Mesenchymal stem cell (in vitro differentiated cells and primary cell): ENCODE results near the gene RNLS.

ENCODE experiments used
- DNase-seq: peaks from one replicate; pipeline ENCODE4 v3.0.0-alpha.2; 2013
- H2AFZ ChIP-seq: one replicate; pipeline ENCODE4 v1.6.1; 2013; ENCODE audit warnings: low read depth, mild to moderate bottlenecking, control low read depth, inconsistent platforms, low read length, moderate library complexity
- H2AK5ac ChIP-seq: 2 replicates; pipeline ENCODE4 v1.6.1; 2013; ENCODE audit warnings: low read length, moderate library complexity, mild to moderate bottlenecking, inconsistent platforms; ENCODE audit not compliant: severe bottlenecking
- H2BK120ac ChIP-seq: one replicate; pipeline ENCODE4 v1.6.1; 2013; ENCODE audit warnings: low read depth, mild to moderate bottlenecking, inconsistent platforms, low read length, moderate library complexity
- H2BK12ac ChIP-seq, 2 experiments: one replicate each; pipeline ENCODE4 v1.6.1; 2013; ENCODE audit warnings: inconsistent platforms in 2 of 2, low read length in 2 of 2, mild to moderate bottlenecking in 2 of 2, moderate library complexity in 2 of 2, control low read depth in 1 of 2
- H2BK15ac ChIP-seq: one replicate; pipeline ENCODE4 v1.6.1; 2013; ENCODE audit warnings: mild to moderate bottlenecking, low read depth, inconsistent platforms; ENCODE audit not compliant: poor library complexity, severe bottlenecking
- H2BK5ac ChIP-seq: 2 replicates; pipeline ENCODE4 v1.6.1; 2013; ENCODE audit warnings: low read depth, mild to moderate bottlenecking, low read length, control low read depth, inconsistent platforms; ENCODE audit not compliant: poor library complexity, severe bottlenecking
- H3K14ac ChIP-seq, 2 experiments: one replicate each; pipeline ENCODE4 v1.6.1; 2013; ENCODE audit warnings: inconsistent platforms in 2 of 2, low read length in 2 of 2, control low read depth in 1 of 2, mild to moderate bottlenecking in 1 of 2, moderate library complexity in 1 of 2
- H3K18ac ChIP-seq, 2 experiments: one replicate each; pipeline ENCODE4 v1.6.1; 2013; ENCODE audit warnings: inconsistent platforms in 2 of 2, low read length in 2 of 2, control low read depth in 1 of 2, low read depth in 1 of 2, mild to moderate bottlenecking in 1 of 2
- H3K23ac ChIP-seq, 2 experiments: one replicate each; pipeline ENCODE4 v1.6.1; 2013; ENCODE audit warnings: inconsistent platforms in 2 of 2, low read length in 2 of 2, mild to moderate bottlenecking in 2 of 2, moderate library complexity in 2 of 2, control low read depth in 1 of 2
- H3K27ac ChIP-seq: 2 replicates; pipeline ENCODE4 v1.5.1; 2013; ENCODE audit warnings: mild to moderate bottlenecking, moderate library complexity, low read length, control low read depth, inconsistent platforms; ENCODE audit not compliant: poor library complexity, severe bottlenecking
- H3K27me3 ChIP-seq, 2 experiments: 2 replicates each; pipeline versions ENCODE4 v1.6.1 to v1.7.0; 2013; ENCODE audit warnings: low read length in 2 of 2, mild to moderate bottlenecking in 2 of 2, moderate library complexity in 2 of 2, control low read depth in 1 of 2, inconsistent platforms in 1 of 2; ENCODE audit not compliant: control insufficient read depth in 1 of 2, insufficient read depth in 1 of 2
- H3K36me3 ChIP-seq, 2 experiments: 2 replicates each; pipeline versions ENCODE4 v1.6.1 to v1.7.0; 2013; ENCODE audit warnings: low read length in 2 of 2, control low read depth in 1 of 2, inconsistent platforms in 1 of 2, low read depth in 1 of 2, mild to moderate bottlenecking in 1 of 2; ENCODE audit not compliant: insufficient read depth in 2 of 2, control insufficient read depth in 1 of 2
- H3K4ac ChIP-seq, 2 experiments: one replicate each; pipeline ENCODE4 v1.6.1; 2013; ENCODE audit warnings: inconsistent platforms in 2 of 2, low read length in 2 of 2, mild to moderate bottlenecking in 2 of 2, moderate library complexity in 2 of 2, control low read depth in 1 of 2, low read depth in 1 of 2
- H3K4me1 ChIP-seq: 2 replicates; pipeline ENCODE4 v1.6.1; 2013; ENCODE audit warnings: low read depth, low read length, control low read depth; ENCODE audit not compliant: control insufficient read depth, insufficient read depth
- H3K4me2 ChIP-seq: 2 replicates; pipeline ENCODE4 v1.6.1; 2013; ENCODE audit warnings: low read length, mild to moderate bottlenecking, inconsistent platforms; ENCODE audit not compliant: poor library complexity, severe bottlenecking
- H3K4me3 ChIP-seq, 2 experiments: 2 replicates each; pipeline versions ENCODE4 v1.5.1 to v1.7.0; 2013; ENCODE audit warnings: low read length in 2 of 2, mild to moderate bottlenecking in 2 of 2, control low read depth in 1 of 2, low read depth in 1 of 2; ENCODE audit not compliant: insufficient read depth in 1 of 2
- H3K79me1 ChIP-seq: replicated peaks from 2 replicates; pipeline ENCODE4 v1.6.1; 2013; ENCODE audit warnings: mild to moderate bottlenecking, control low read depth, low read length, inconsistent platforms; ENCODE audit not compliant: poor library complexity, severe bottlenecking
- H3K9ac ChIP-seq: 2 replicates; pipeline ENCODE4 v1.7.0; 2013; ENCODE audit warnings: mild to moderate bottlenecking, low read length, moderate library complexity
- H3K9me3 ChIP-seq: 2 replicates; pipeline ENCODE4 v1.7.0; 2013; ENCODE audit warnings: mild to moderate bottlenecking, low read length; ENCODE audit not compliant: control insufficient read depth
- H4K8ac ChIP-seq: one replicate; pipeline ENCODE4 v1.6.1; 2013; ENCODE audit warnings: inconsistent platforms, mild to moderate bottlenecking, low read length, moderate library complexity
- H4K91ac ChIP-seq: one replicate; pipeline ENCODE4 v1.6.1; 2013; ENCODE audit warnings: mild to moderate bottlenecking, low read length, inconsistent platforms
- WGBS: methylation state at CpG from one replicate; pipeline ENCODE4 v1.1.7; 2013; ENCODE audit warnings: mixed read lengths; 5-methylcytosine and 5-hydroxymethylcytosine counted together

RNLS gene

GRCh38 chr10:88322324-88323063 lies 260.6 kb downstream of the RNLS start:
- no peak overlapping the region for H3K14ac ChIP-seq
- no peak overlapping the region for H3K27ac ChIP-seq
- no peak overlapping the region for H3K4me2 ChIP-seq
- H3K4ac ChIP-seq = no peak overlapping the region
- no peaks in the 10 kb centered on the region for H3K27me3 ChIP-seq
- H3K4me3 ChIP-seq = no peak overlapping the region
- H2BK120ac ChIP-seq = no peak overlapping the region
- H3K79me1 ChIP-seq = no peaks in the 10 kb centered on the region
- peaks cover 37% of the 10 kb centered on the region for H3K9me3 ChIP-seq
- 100% methylated on average over 2 of the region's 3 CpGs for WGBS
- H3K23ac ChIP-seq = no peak overlapping the region
- no peak overlapping the region for H4K91ac ChIP-seq
- H3K18ac ChIP-seq = no peak overlapping the region
- no peak for DNase-seq
- H2BK5ac ChIP-seq = no peak overlapping the region
- H4K8ac ChIP-seq = no peak overlapping the region
- no peak overlapping the region for H3K9ac ChIP-seq
- H2BK12ac ChIP-seq = no peak overlapping the region
- no peaks in the 10 kb centered on the region for H3K36me3 ChIP-seq
- no peak overlapping the region for H2BK15ac ChIP-seq
- H2AFZ ChIP-seq = no peak overlapping the region
- H3K4me1 ChIP-seq = no peaks in the 10 kb centered on the region
- H2AK5ac ChIP-seq = no peak overlapping the region

DNA sequence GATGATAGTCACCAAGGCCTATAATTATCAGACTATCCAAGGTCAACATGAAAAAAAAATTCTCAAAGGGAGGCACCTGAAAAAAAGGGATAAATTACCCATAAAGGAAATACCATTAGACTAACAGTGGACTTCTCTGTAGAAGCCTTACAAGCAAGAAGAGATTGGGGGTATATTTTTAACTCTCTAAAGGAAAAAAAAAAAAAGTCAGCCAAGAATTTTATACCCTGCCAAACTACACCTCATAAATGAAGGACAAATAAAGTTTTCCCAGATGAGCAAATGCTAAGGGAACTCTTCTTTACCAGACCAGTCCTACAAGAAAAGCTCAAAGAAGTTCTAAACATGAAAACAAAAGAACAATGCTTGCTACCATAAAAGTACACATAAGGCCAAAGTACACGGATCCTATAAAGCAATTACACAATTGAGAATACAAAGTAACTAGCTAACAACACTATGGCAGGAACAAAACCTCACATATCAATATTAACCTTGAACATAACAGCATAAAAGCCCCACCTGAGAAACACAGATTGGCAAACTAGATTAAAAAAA lies 263.1 kb downstream of the RNLS start:
- Histone ChIP-seq H3K4me3 (no peak overlapping the region), H3K4ac (no peak overlapping the region), H2AK5ac (no peak overlapping the region), H2BK5ac (no peak overlapping the region), H3K14ac (no peak overlapping the region), H3K36me3 (no peaks in the 10 kb centered on the region), H4K8ac (no peak overlapping the region), H3K79me1 (no peaks in the 10 kb centered on the region), H3K9ac (no peak overlapping the region), H2BK120ac (no peak overlapping the region), H2AFZ (no peak overlapping the region), H3K27ac (no peak overlapping the region), H3K4me1 (no peaks in the 10 kb centered on the region), H3K9me3 (peaks cover 37% of the 10 kb centered on the region), H3K27me3 (no peaks in the 10 kb centered on the region), H2BK15ac (no peak overlapping the region), H3K18ac (no peak overlapping the region), H4K91ac (no peak overlapping the region), H2BK12ac (no peak overlapping the region), H3K4me2 (no peak overlapping the region), H3K23ac (no peak overlapping the region)
- WGBS = 84% methylated on average over 1 of the region's 1 CpG
- no peak for DNase-seq

- no peak overlapping the region for H3K9ac ChIP-seq
- no peak overlapping the region for H4K8ac ChIP-seq
- H2AFZ ChIP-seq = no peak overlapping the region
- no peak overlapping the region for H2BK5ac ChIP-seq
- no peak overlapping the region for H3K27ac ChIP-seq
- no peak overlapping the region for H2BK12ac ChIP-seq
- no peaks in the 10 kb centered on the region for H3K36me3 ChIP-seq
- peak overlapping the region in 1 of 2 experiments; percentile 17 for H3K4me3 ChIP-seq
- no peak overlapping the region for H4K91ac ChIP-seq
- no peak overlapping the region for H3K18ac ChIP-seq
- no peak overlapping the region for H3K4me2 ChIP-seq
- H3K79me1 ChIP-seq = no peaks in the 10 kb centered on the region
- no peak overlapping the region for H3K4ac ChIP-seq
- H2BK15ac ChIP-seq = no peak overlapping the region
- no peak overlapping the region for H3K14ac ChIP-seq
- WGBS = 100% methylated on average over 2 of the region's 2 CpGs
- no peak overlapping the region for H2BK120ac ChIP-seq
- DNase-seq = no peak
- no peaks in the 10 kb centered on the region for H3K4me1 ChIP-seq
- no peak overlapping the region for H2AK5ac ChIP-seq
- H3K27me3 ChIP-seq = no peaks in the 10 kb centered on the region
- no peak overlapping the region for H3K23ac ChIP-seq
- peaks cover 37% of the 10 kb centered on the region for H3K9me3 ChIP-seq
Measured at GRCh38 chr10:88318803-88319202, 264.3 kb downstream of the RNLS start.

- Histone ChIP-seq H3K4ac (no peak overlapping the region), H2AFZ (no peak overlapping the region), H3K23ac (no peak overlapping the region), H3K79me1 (no peaks in the 10 kb centered on the region), H3K27ac (no peak overlapping the region), H3K4me1 (no peaks in the 10 kb centered on the region), H2BK5ac (no peak overlapping the region), H4K8ac (no peak overlapping the region), H3K27me3 (no peaks in the 10 kb centered on the region), H3K4me3 (no peak overlapping the region), H3K36me3 (no peaks in the 10 kb centered on the region), H2BK120ac (no peak overlapping the region), H2BK15ac (no peak overlapping the region), H2AK5ac (no peak overlapping the region), H4K91ac (no peak overlapping the region), H3K4me2 (no peak overlapping the region), H3K18ac (no peak overlapping the region), H3K9ac (no peak overlapping the region), H2BK12ac (no peak overlapping the region), H3K14ac (no peak overlapping the region), H3K9me3 (peaks cover 34% of the 10 kb centered on the region)
- DNase-seq = no peak
Measured at GRCh38 chr10:88317099-88317498, 266.0 kb downstream of the RNLS start.
